Measurements from ENCODE around the gene DUSP8.

GRCh38 chr11:1508986-1509385 is 63.1 kb downstream of the DUSP8 start:
- TF ChIP-seq CTCF (IDR thresholded peaks at IDR 0.05) (no peak), EP300 (IDR thresholded peaks at IDR 0.05) (no peak), POLR2A (IDR thresholded peaks at IDR 0.05) (no peak), POLR2AphosphoS5 (IDR thresholded peaks at IDR 0.05) (no peak)

All from sigmoid colon (tissue), 4 donors.